Metanephros (tissue), 1 donor: ENCODE results near the gene C6orf132. TPM values are rescaled to one million over a fixed set of nuclear protein-coding genes. Genes with fewer than 3 reads are reported as not detected.

ENCODE experiments used
- total RNA-seq: library from RNA; depleted of rRNA; stranded (reverse); fragments of >200 nt; gene quantifications from one replicate; pipeline ENCODE4 v1.2.3, GENCODE V29; 2014

Gene C6orf132, protein sequence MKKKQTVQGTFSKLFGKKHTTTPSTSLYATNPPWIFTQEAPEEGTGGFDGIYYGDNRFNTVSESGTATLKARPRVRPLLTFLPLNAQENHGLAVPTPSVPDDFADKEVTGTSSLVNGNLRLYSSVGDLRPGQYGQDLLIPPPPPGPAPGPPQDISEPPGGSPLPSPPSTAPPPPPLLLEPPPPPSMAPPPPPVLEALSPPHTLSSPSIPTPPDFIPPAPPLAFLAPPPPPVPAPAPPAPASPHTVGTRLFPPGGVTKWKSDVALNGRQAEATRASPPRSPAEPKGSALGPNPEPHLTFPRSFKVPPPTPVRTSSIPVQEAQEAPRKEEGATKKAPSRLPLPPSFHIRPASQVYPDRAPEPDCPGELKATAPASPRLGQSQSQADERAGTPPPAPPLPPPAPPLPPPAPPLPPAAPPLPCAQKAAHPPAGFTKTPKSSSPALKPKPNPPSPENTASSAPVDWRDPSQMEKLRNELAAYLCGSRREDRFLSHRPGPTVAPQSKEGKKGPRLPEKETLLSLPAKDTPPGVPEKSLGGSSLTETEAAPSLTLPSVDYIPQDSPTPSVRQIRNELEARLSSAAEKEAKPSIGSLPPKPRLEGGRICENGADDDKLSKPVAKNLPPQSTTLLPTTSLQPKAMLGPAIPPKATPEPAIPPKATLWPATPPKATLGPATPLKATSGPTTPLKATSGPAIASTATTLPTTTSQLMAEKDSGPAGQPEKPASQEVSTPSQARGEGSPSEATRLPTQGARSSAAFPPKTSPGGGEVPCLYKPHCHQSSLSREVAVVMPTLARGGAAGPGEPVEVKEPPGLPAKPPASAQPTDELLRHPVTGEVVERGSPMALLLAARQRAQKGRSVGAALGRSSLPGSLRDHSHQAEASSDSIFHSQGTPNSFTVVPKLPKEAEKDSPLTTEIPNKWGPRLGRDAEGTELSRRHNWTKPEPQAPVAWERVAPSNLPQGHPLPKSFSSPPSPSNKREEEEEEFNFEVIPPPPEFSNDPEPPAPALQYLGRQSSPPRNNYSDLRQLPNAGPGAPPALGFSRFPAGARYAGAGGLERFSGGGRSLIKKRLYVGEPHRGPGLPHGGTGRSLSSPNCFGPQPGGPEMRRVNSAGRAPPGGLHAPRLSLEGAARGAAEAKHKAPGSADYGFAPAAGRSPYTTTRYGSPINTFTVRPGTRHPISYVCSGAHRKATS
- 5.5 TPM for total RNA-seq

GRCh38 chr6:42142118-42142835 lies at the start of gene C6orf132:
Gene C6orf132 (minus strand): TSS chr6:42142620. CDS start chr6:42142444, 176 bp downstream.

DNA sequence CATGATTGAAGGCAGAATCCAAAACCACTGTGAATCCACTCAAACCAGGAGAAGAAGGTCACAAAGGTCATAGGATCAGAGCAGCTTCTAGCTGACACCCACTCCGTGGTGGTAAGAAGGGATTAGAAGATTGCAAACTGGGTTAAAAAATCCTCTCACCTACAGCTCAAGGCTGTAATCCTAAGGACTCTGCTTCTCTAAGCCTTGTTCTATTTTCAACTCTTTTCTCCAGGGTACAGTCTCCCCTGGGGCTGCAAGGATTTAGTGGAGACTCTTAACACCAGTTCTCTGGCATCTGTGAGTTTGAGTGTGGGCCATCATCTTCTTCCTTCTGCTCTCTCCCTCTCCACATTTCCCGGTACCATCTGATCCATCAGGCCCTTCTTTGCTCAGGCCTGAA lies 30.7 kb upstream of the C6orf132 start, which contains the start of gene GUCA1A:
Gene GUCA1A, plus strand, starts transcription at position 264 of the 400 bp plus-strand sequence. CDS start 250 bp downstream, outside the sequence.

Other genes with a start within 250 kb of the C6orf132 start
- 9.1 TPM for gene USP49, start 247.2 kb downstream of the C6orf132 start, total RNA-seq
- 27.2 TPM for gene MED20, start 221.5 kb downstream of the C6orf132 start, total RNA-seq
- gene BYSL, start 221.1 kb downstream of the C6orf132 start, total RNA-seq = 18.3 TPM
- 31.2 TPM for gene CCND3, start 200.8 kb downstream of the C6orf132 start, total RNA-seq
- 21.5 TPM for gene TAF8, start 92.1 kb downstream of the C6orf132 start, total RNA-seq
- gene GUCA1A, start 30.7 kb upstream of the C6orf132 start, total RNA-seq = not detected
- gene GUCA1B, start 52.3 kb upstream of the C6orf132 start, total RNA-seq = 1.5 TPM
- gene MRPS10, start 75.2 kb upstream of the C6orf132 start, total RNA-seq = 27.1 TPM